Muscle layer of colon (tissue), 2 donors: ENCODE data around the gene OIP5.
"Not testable (repeated sequence)": the region's sequence is repeated elsewhere in the genome, so short reads cannot be mapped to it uniquely, and the experiment has no call there.

Source experiments
- H3K27ac ChIP-seq: one replicate; pipeline ENCODE4 v1.7.0; 2013; ENCODE audit warnings: low read depth, mild to moderate bottlenecking, low read length, moderate library complexity
- H3K27me3 ChIP-seq, 2 donors: one replicate each; pipeline ENCODE4 v1.7.0; 2013; ENCODE audit warnings: low read length in 2 of 2, mild to moderate bottlenecking in 2 of 2; ENCODE audit not compliant: insufficient read depth in 2 of 2, control insufficient read depth in 1 of 2
- H3K36me3 ChIP-seq: one replicate; pipeline ENCODE4 v1.7.0; 2013; ENCODE audit warnings: mild to moderate bottlenecking, low read length; ENCODE audit not compliant: insufficient read depth
- H3K4me1 ChIP-seq: one replicate; pipeline ENCODE4 v1.7.0; 2013; ENCODE audit warnings: mild to moderate bottlenecking, low read length; ENCODE audit not compliant: insufficient read depth
- H3K4me3 ChIP-seq, 2 donors: one replicate each; pipeline ENCODE4 v1.7.0; 2013; ENCODE audit warnings: low read length in 2 of 2, low read depth in 1 of 2, mild to moderate bottlenecking in 1 of 2, moderate library complexity in 1 of 2
- H3K9ac ChIP-seq: one replicate; pipeline ENCODE4 v1.7.0; 2013; ENCODE audit warnings: low read length
- H3K9me3 ChIP-seq: one replicate; pipeline ENCODE4 v1.7.0; 2013; ENCODE audit warnings: mild to moderate bottlenecking, low read length
- donor health status: abdominal sarcoma.
- donor health status: Adenocarcinoma of cecum.

The OIP5 gene

GRCh38 chr15:41334293-41335120 is 2.1 kb upstream of the OIP5 start:
- no peak overlapping the region for H3K4me3 ChIP-seq
- H3K27ac ChIP-seq = no peak overlapping the region
- H3K27me3 ChIP-seq = no peaks in the 10 kb centered on the region
- no peaks in the 10 kb centered on the region for H3K36me3 ChIP-seq
- no peaks in the 10 kb centered on the region for H3K9me3 ChIP-seq
- no peak overlapping the region for H3K9ac ChIP-seq
- H3K4me1 ChIP-seq = peaks cover 12% of the 10 kb centered on the region

- no peaks in the 10 kb centered on the region for H3K36me3 ChIP-seq
- H3K4me1 ChIP-seq = peaks cover 12% of the 10 kb centered on the region
- peak overlapping the region; percentile 87 to 96 for H3K4me3 ChIP-seq
- H3K27ac ChIP-seq = peak overlapping the region; percentile 58
- no peaks in the 10 kb centered on the region for H3K27me3 ChIP-seq
- peak overlapping the region; percentile 46 for H3K9ac ChIP-seq
- no peaks in the 10 kb centered on the region for H3K9me3 ChIP-seq
Measured at GRCh38 chr15:41333026-41333562, 703 bp upstream of the OIP5 start.

- H3K27me3 ChIP-seq = no peaks in the 10 kb centered on the region
- H3K9ac ChIP-seq = no peak overlapping the region
- H3K4me1 ChIP-seq = peaks cover 12% of the 10 kb centered on the region
- no peaks in the 10 kb centered on the region for H3K36me3 ChIP-seq
- H3K4me3 ChIP-seq = peak overlapping the region; percentile 87 to 96
- H3K9me3 ChIP-seq = no peaks in the 10 kb centered on the region
- H3K27ac ChIP-seq = no peak overlapping the region
Measured at GRCh38 chr15:41331833-41332193, 578 bp downstream of the OIP5 start.

DNA sequence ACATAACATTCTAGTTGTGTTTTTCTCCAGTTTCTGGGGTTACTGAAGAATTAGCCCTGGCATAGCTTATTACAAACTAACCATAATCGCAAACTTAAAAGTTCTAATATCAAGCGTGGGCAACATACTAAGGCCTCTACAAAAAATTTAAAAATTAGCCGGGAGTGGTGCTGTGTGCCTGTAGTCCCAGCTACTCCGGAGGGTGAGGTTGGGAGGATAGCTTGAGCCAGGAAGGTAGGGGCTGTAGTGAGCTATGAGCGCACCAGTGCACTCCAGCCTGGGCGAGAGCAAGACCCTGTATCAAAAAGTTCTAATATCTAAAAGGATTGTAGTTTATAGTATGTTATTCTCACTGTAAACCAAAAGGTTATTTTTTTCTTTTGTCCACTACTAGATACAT is 1.1 kb downstream of the OIP5 start:
- peaks cover 12% of the 10 kb centered on the region for H3K4me1 ChIP-seq
- H3K9me3 ChIP-seq = no peaks in the 10 kb centered on the region
- H3K4me3 ChIP-seq = no peak overlapping the region
- no peak overlapping the region for H3K9ac ChIP-seq
- H3K27ac ChIP-seq = no peak overlapping the region
- no peaks in the 10 kb centered on the region for H3K27me3 ChIP-seq
- no peaks in the 10 kb centered on the region for H3K36me3 ChIP-seq

DNA sequence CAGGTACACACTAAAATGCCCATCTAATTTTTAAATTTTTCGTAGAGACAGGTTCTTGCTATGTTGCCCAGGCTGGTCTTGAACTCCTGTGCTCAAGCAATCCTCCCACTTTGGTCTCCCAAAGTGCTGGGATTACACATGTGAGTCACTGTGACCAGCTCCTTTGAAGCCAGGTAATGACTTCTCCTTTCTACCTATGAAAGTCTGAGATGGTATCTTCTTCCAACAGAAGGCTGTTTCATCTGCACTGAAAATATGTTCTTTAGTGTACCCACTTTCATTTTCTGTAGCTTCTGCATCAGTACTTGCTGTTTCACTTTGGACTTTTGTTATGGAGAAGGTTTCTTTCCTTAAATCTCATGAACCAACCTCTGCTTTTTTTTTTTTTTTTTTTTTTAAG is 8.8 kb downstream of the OIP5 start:
- Histone ChIP-seq H3K9me3 (no peaks in the 10 kb centered on the region), H3K27ac (no peak overlapping the region), H3K27me3 (no peaks in the 10 kb centered on the region), H3K4me1 (no peaks in the 10 kb centered on the region), H3K36me3 (no peaks in the 10 kb centered on the region), H3K4me3 (no peak overlapping the region), H3K9ac (no peak overlapping the region)

- H3K4me3 ChIP-seq, H3K4me1 ChIP-seq, H3K27ac ChIP-seq, H3K9ac ChIP-seq, H3K36me3 ChIP-seq, H3K27me3 ChIP-seq, H3K9me3 ChIP-seq: not testable (repeated sequence)
Measured at GRCh38 chr15:41320805-41321330, 11.5 kb downstream of the OIP5 start.

DNA sequence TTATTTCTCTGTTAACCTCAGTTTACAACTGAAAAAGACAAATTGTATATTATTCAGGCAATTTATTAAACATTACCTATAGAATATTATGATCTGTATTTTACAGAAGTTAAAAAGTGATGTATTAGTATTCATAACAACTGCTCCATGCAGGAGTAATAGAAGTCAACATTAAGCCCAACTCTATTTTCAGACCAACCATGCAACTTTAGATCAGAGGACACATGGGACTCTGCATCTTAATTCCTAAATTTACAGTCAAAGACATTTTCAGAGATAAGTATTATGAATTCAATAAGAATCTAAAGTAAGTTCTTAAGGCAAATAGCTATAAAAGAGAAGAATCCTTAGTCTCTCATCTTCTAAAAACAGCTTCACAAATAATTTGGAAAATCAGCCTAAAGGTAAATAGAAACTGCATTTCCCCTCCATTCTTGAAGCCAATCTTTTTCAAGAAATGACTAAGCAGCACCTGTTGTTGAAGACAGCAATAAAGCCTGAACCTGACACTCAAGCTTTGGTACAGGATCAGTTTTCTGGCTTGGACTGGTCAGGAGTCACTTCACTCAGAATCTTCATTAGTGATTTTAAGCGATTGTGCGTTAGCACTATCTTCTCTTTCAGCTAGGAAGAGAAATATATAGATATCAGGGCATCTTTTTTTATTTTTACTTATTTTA is 23.0 kb downstream of the OIP5 start:
- Histone ChIP-seq H3K9me3 (no peaks in the 10 kb centered on the region), H3K9ac (no peak overlapping the region), H3K27ac (no peak overlapping the region), H3K27me3 (no peaks in the 10 kb centered on the region), H3K4me3 (no peak overlapping the region), H3K4me1 (no peaks in the 10 kb centered on the region), H3K36me3 (no peaks in the 10 kb centered on the region)

DNA sequence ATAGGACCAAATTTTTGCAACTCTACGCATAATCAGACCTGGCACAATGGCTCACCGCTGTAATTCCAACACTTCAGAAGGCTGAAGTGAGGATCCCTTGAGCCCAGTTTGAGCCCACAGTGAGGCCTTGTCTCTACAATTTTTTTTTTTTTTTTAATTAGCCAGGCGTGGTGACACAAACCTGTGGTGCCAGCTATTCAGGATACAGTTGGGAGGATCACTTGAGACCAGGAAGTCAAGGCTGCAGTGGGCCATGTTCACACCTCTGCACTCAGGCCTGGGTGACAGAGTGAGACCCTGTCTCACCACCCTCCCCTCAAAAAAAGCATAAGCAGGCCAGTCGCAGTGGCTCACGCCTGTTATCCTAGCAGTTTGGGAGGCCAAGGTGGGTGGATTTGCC is 24.7 kb downstream of the OIP5 start:
- H3K9me3 ChIP-seq = no peaks in the 10 kb centered on the region
- H3K27me3 ChIP-seq = no peaks in the 10 kb centered on the region
- no peaks in the 10 kb centered on the region for H3K36me3 ChIP-seq
- no peak overlapping the region for H3K9ac ChIP-seq
- H3K27ac ChIP-seq = no peak overlapping the region
- H3K4me1 ChIP-seq = no peaks in the 10 kb centered on the region
- H3K4me3 ChIP-seq = no peak overlapping the region

DNA sequence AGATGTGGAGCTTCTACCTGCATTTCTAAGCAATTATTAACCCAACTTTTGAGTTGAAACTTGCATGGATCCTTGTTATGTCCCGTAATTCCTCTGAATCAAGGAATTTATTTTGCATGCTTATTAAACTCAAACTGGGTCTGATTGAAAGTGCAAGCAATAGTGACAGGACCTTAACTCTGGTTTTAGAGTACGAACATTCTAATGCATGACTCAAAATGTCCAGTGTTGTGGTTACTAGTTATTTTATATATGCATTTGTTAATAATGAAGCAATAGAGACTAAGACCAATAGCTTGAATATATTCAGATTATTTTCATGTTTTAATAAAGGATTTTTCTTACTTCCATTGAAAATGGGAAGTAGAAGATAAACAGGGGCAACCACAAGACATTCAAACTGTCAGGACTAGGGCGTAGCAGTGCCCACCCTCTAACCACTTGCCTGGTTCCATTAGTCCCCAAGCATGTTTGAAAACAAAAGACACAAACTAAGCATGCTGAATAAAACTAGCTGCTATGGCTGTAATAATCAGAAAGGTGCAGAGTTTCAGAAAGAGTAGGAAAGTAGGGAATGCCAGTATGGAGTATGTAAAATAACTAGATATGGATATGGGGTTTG is 28.1 kb downstream of the OIP5 start:
- no peaks in the 10 kb centered on the region for H3K4me1 ChIP-seq

GRCh38 chr15:41301587-41301986 is 30.8 kb downstream of the OIP5 start:
- Histone ChIP-seq H3K4me1 (no peaks in the 10 kb centered on the region), H3K36me3 (peaks cover 8% of the 10 kb centered on the region), H3K27ac (no peak overlapping the region), H3K4me3 (no peak overlapping the region), H3K27me3 (no peaks in the 10 kb centered on the region), H3K9me3 (no peaks in the 10 kb centered on the region), H3K9ac (no peak overlapping the region)

More for the DNA sequence above, 28.1 kb downstream of the OIP5 start:
- Histone ChIP-seq H3K9me3 (no peaks in the 10 kb centered on the region), H3K4me3 (no peak overlapping the region), H3K36me3 (no peaks in the 10 kb centered on the region), H3K27me3 (no peaks in the 10 kb centered on the region), H3K27ac (no peak overlapping the region), H3K9ac (no peak overlapping the region)

- not testable (repeated sequence) for H3K27me3 ChIP-seq, H3K4me3 ChIP-seq, H3K27ac ChIP-seq, H3K36me3 ChIP-seq, H3K9ac ChIP-seq, H3K4me1 ChIP-seq, H3K9me3 ChIP-seq
Measured at GRCh38 chr15:41301139-41301538, 31.3 kb downstream of the OIP5 start.
